HUES48 (cell line): Measurements from ENCODE around the gene TSPAN18.

Source experiments
- H3K27ac ChIP-seq: one replicate; pipeline ENCODE4 v1.7.0; 2013; ENCODE audit warnings: low read depth, low read length, inconsistent platforms
- H3K27me3 ChIP-seq: 2 replicates; pipeline ENCODE4 v1.6.1; 2013; ENCODE audit warnings: mild to moderate bottlenecking, low read length; ENCODE audit not compliant: control insufficient read depth, insufficient read depth
- H3K36me3 ChIP-seq: 2 replicates; pipeline ENCODE4 v1.6.1; 2013; ENCODE audit warnings: low read length; ENCODE audit not compliant: control insufficient read depth, insufficient read depth
- H3K4me1 ChIP-seq: 2 replicates; pipeline ENCODE4 v1.6.1; 2013; ENCODE audit warnings: mild to moderate bottlenecking, low read length; ENCODE audit not compliant: control insufficient read depth, insufficient read depth
- H3K4me3 ChIP-seq: 2 replicates; pipeline ENCODE4 v1.5.1; 2013; ENCODE audit warnings: mild to moderate bottlenecking, low read depth, low read length
- H3K9ac ChIP-seq: 2 replicates; pipeline ENCODE4 v1.6.1; 2013; ENCODE audit warnings: mild to moderate bottlenecking, low read depth, low read length, moderate library complexity
- H3K9me3 ChIP-seq: 2 replicates; pipeline ENCODE4 v1.6.1; 2013; ENCODE audit warnings: low read length; ENCODE audit not compliant: control insufficient read depth, insufficient read depth

Gene TSPAN18

GRCh38 chr11:44923115-44923514 is 196.4 kb downstream of the TSPAN18 start:
- H3K9ac ChIP-seq = no peak overlapping the region
- peaks cover 7% of the 10 kb centered on the region; the same call in 1 of the 2 replicates for H3K4me1 ChIP-seq
- H3K9me3 ChIP-seq = no peaks in the 10 kb centered on the region
- H3K27me3 ChIP-seq = no peaks in the 10 kb centered on the region
- H3K36me3 ChIP-seq = no peaks in the 10 kb centered on the region
- H3K27ac ChIP-seq = no peak overlapping the region
- H3K4me3 ChIP-seq = no peak overlapping the region

DNA sequence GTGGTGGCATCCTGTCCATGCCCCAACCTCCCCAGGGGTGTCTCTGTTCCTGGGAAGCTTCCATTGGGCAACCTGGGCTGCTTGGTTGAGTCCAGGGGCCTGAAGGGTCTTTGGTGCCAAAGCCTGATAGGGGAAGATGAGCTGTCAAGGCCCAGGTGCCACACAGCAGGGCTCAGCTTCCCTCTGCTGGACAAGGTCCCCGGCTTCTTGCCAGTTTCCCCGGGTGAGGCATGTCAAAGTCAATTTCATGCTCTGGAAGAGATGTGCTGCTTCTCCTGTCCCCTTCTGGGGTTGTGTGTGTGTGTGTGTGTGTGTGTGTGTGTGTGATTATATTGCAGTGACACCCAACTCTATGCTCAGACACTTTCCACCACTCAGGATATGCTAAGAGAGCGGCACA is 197.0 kb downstream of the TSPAN18 start:
- H3K27ac ChIP-seq = no peak overlapping the region
- no peak overlapping the region for H3K4me3 ChIP-seq
- H3K36me3 ChIP-seq = no peaks in the 10 kb centered on the region
- H3K9ac ChIP-seq = no peak overlapping the region
- H3K4me1 ChIP-seq = peaks cover 11% of the 10 kb centered on the region; the same call in 1 of the 2 replicates
- H3K27me3 ChIP-seq = no peaks in the 10 kb centered on the region
- H3K9me3 ChIP-seq = no peaks in the 10 kb centered on the region

DNA sequence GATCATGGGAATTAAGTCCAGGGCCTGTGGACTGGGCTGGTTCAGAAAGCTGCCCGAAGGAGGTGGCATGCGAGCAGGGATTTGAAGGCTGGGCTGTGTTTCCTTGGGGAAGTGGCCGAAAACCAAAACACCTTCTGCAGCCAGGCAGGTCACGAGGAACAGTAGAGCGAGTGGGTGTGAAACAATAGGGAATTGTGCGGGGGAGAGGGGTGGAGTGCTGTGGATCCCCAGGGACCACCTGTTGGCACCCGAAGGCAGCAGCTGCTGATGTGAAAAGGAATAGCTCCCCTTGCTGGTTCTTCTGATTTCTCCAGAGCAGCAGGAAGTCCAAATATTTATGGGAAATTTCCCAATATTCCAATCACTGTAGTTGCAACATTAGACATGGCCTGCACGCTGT is 199.3 kb downstream of the TSPAN18 start:
- peaks cover 21% of the 10 kb centered on the region; the same call in 1 of the 2 replicates for H3K4me1 ChIP-seq
- no peak overlapping the region for H3K27ac ChIP-seq
- H3K36me3 ChIP-seq = no peaks in the 10 kb centered on the region
- H3K27me3 ChIP-seq = no peaks in the 10 kb centered on the region
- no peaks in the 10 kb centered on the region for H3K9me3 ChIP-seq
- no peak overlapping the region for H3K9ac ChIP-seq
- H3K4me3 ChIP-seq = no peak overlapping the region

DNA sequence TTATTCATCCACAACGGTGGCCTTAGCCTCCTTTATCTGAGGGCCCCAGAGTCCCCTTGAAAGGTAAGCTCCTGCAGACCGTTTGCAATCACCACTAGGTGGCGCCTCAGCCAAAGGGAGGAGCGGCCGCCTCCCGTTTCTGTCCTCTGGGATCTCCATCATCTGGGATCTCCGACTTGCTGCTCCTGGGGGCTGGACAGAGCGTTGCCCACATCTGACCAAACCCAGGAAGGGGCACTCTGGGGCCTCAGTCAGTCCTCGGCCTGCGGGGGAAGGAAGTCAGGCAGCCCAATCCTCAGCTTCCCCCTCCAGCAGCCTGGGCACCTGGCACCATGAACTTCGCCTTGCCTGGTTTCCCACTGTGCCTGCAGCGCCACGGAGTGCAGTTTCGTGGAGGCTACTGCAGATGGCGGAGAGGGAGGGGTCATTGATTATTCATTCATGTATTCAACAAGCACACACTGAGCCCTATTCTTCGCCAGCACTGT is 200.5 kb downstream of the TSPAN18 start:
- Histone ChIP-seq H3K4me3 (no peak overlapping the region), H3K9me3 (no peaks in the 10 kb centered on the region), H3K9ac (no peak overlapping the region), H3K27me3 (no peaks in the 10 kb centered on the region), H3K27ac (no peak overlapping the region), H3K36me3 (no peaks in the 10 kb centered on the region), H3K4me1 (peaks cover 27% of the 10 kb centered on the region)

- Histone ChIP-seq H3K9ac (no peak overlapping the region), H3K27me3 (no peaks in the 10 kb centered on the region), H3K36me3 (no peaks in the 10 kb centered on the region), H3K9me3 (no peaks in the 10 kb centered on the region), H3K4me3 (no peak overlapping the region), H3K27ac (no peak overlapping the region), H3K4me1 (peaks cover 27% of the 10 kb centered on the region)
Measured at GRCh38 chr11:44928144-44928543, 201.4 kb downstream of the TSPAN18 start.

DNA sequence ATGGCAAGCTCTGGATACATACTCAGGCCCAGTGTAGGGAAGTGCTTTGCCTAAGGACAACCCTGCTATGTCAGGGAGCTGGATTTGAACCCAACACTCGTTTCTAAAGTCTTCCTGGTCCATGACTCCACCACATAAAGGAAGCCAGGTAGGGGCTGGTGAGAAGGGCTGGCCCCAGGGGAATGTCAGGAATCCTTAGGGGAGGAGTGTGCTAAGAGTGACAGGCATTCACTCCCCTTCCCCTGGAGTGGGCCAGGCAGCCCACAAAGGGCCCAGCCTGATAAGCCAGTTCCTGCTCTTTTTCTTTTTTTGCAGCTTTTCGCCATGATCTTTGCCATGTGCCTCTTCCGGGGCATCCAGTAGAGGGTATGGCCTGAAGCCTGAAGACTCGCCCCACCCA is 202.1 kb downstream of the TSPAN18 start:
- Histone ChIP-seq H3K36me3 (no peaks in the 10 kb centered on the region; the same call in 1 of the 2 replicates), H3K9ac (no peak overlapping the region), H3K9me3 (no peaks in the 10 kb centered on the region), H3K4me3 (no peak overlapping the region), H3K27me3 (no peaks in the 10 kb centered on the region), H3K27ac (no peak overlapping the region), H3K4me1 (peaks cover 27% of the 10 kb centered on the region)

GRCh38 chr11:44930588-44931302 is 204.0 kb downstream of the TSPAN18 start:
- Histone ChIP-seq H3K27me3 (no peaks in the 10 kb centered on the region), H3K4me1 (peaks cover 27% of the 10 kb centered on the region), H3K9me3 (no peaks in the 10 kb centered on the region), H3K4me3 (no peak overlapping the region), H3K36me3 (no peaks in the 10 kb centered on the region; the same call in 1 of the 2 replicates), H3K9ac (no peak overlapping the region), H3K27ac (peak overlapping the region; percentile 74)

DNA sequence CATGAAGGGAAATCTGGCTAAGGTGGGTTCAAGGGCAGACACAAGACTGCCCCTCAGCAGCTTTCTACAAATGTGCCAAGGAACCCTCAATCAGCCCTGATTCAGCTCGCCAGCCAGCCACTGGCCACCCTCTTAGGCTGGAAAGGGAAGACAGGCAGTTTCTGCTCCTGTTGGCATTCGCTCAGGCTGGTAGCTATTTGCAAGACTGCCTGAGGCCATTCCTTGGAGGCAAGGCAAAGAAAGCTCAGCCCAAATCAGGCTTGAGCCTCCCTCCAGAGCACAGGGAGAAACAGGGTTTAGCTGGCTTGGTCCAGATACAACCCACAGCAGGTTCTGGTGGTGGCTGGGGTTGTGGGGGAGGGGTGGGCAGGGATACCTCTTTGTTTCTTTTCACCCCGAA is 204.7 kb downstream of the TSPAN18 start:
- H3K9ac ChIP-seq = peak overlapping the region; percentile 12; the same call in 1 of the 2 replicates
- peaks cover 27% of the 10 kb centered on the region for H3K4me1 ChIP-seq
- H3K4me3 ChIP-seq = no peak overlapping the region
- no peaks in the 10 kb centered on the region; the same call in 1 of the 2 replicates for H3K36me3 ChIP-seq
- no peaks in the 10 kb centered on the region for H3K27me3 ChIP-seq
- H3K9me3 ChIP-seq = no peaks in the 10 kb centered on the region
- H3K27ac ChIP-seq = peak overlapping the region; percentile 74

DNA sequence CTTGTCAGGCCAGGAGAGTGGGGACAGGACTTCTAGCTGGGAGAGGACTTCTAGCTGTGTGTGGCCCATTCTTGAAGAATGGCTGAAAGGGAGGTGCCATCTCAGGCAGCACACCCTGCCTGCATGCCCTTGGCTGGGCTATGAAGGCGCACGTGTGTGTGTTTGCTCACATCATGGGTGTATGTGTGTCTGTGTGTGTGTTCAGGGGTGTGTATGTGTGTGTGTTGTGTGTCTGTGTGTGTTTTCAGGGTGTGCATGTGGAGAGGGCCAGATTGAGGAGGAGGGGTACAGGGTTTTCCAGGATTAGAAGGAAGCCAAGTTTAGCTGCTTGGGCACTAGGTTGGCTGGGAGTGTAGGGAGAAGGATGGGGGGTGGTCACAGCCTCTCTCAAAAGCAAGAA is 207.3 kb downstream of the TSPAN18 start:
- peaks cover 13% of the 10 kb centered on the region for H3K4me1 ChIP-seq
- no peaks in the 10 kb centered on the region; the same call in 1 of the 2 replicates for H3K36me3 ChIP-seq
- H3K4me3 ChIP-seq = no peak overlapping the region
- H3K27me3 ChIP-seq = no peaks in the 10 kb centered on the region
- no peak overlapping the region for H3K9ac ChIP-seq
- H3K9me3 ChIP-seq = no peaks in the 10 kb centered on the region
- H3K27ac ChIP-seq = no peak overlapping the region

- H3K4me1 ChIP-seq = peaks cover 11% of the 10 kb centered on the region
- no peak overlapping the region for H3K9ac ChIP-seq
- no peaks in the 10 kb centered on the region for H3K9me3 ChIP-seq
- no peaks in the 10 kb centered on the region; the same call in 1 of the 2 replicates for H3K36me3 ChIP-seq
- no peak overlapping the region for H3K4me3 ChIP-seq
- no peaks in the 10 kb centered on the region for H3K27me3 ChIP-seq
- H3K27ac ChIP-seq = no peak overlapping the region
Measured at GRCh38 chr11:44934735-44935250, 208.0 kb downstream of the TSPAN18 start.

DNA sequence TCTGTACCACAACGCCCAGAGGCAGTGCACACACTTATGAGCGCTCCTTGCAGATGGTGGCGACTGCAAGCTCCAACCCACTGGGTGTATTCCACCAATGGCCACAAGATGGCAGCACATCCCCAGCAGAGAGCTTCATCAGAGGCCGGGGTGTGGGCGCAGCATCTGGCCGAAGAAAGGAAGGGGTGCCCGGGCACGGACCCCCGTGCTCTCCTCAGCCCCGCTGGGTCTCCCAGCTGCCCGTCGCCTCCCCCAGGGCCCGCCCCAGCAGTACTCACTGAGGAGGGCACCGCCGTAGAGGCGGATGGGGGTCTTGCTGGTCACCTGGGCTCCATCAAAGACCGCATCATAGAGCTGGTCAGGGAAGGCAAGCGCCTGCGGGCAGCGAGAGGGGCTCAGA is 209.8 kb downstream of the TSPAN18 start:
- H3K27ac ChIP-seq = no peak overlapping the region
- no peaks in the 10 kb centered on the region for H3K27me3 ChIP-seq
- H3K9me3 ChIP-seq = no peaks in the 10 kb centered on the region
- H3K4me3 ChIP-seq = no peak overlapping the region
- peaks cover under 1% of the 10 kb centered on the region for H3K4me1 ChIP-seq
- H3K9ac ChIP-seq = no peak overlapping the region
- no peaks in the 10 kb centered on the region; the same call in 1 of the 2 replicates for H3K36me3 ChIP-seq
